ENCODE measurements around the gene GCNA.
"Not testable (repeated sequence)": the region's sequence is repeated elsewhere in the genome, so short reads cannot be mapped to it uniquely, and the experiment has no call there.

Gene GCNA

GRCh38 chrX:71546879-71547278, 31.4 kb upstream of the GCNA start:
- no peak overlapping the region for H3K4me3 ChIP-seq
- peaks cover 59 to 100% (median 74%) of the 10 kb centered on the region in 11 experiments for H3K36me3 ChIP-seq
- H3K27me3 ChIP-seq: peaks cover 43 to 96% (median 78%) of the 10 kb centered on the region in 11 experiments
- no peaks in the 10 kb centered on the region for H3K9me3 ChIP-seq (replicated peaks in 1 of 11)
- no peak overlapping the region for H3K4me2 ChIP-seq
- H3K9ac ChIP-seq: no peak overlapping the region
- H3K27ac ChIP-seq: no peak overlapping the region
- H4K20me1 ChIP-seq: peaks cover 63 to 100% (median 96%) of the 10 kb centered on the region in 11 experiments
- peaks cover 1 to 44% (median 10%) of the 10 kb centered on the region in 10 experiments; a peak in 17 of 20 replicates for H3K4me1 ChIP-seq
- peak in 3 of 11 experiments; percentile 40 to 71 (median 53); a peak in 5 of 22 replicates for TF ChIP-seq Cebpa-rat (IDR thresholded peaks at IDR 0.05)

DNA sequence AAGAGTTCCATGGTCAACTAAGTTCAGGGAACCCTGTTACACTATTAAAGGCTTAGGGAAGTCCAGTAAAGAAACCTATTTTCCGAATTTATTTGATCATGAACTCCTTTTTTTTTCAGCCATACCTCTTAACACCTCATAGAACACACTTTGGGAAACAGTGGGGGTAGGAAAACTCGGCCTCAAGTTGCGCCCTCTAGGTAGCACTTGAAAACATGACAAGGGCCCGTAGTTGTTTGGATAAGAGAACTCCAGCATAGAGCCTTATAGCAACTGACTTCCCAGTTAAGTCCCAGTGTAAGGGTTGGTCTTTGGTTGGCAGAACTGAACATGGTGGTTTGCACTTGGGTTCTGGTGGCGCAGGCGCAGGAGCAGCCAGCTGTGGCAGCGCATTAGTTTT, 30.9 kb upstream of the GCNA start:
- Histone ChIP-seq H3K36me3 (peaks cover 61 to 100% (median 78%) of the 10 kb centered on the region in 11 experiments), H3K4me1 (peaks cover 0 to 40% (median 5%) of the 10 kb centered on the region in 10 experiments; a peak in 14 of 20 replicates), H3K27ac (no peak overlapping the region), H3K4me3 (no peak overlapping the region), H3K9ac (no peak overlapping the region), H4K20me1 (peaks cover 63 to 100% (median 96%) of the 10 kb centered on the region in 11 experiments), H3K4me2 (no peak overlapping the region), H3K27me3 (peaks cover 43 to 96% (median 80%) of the 10 kb centered on the region in 11 experiments), H3K9me3 (replicated peaks in 1 of 11) (no peaks in the 10 kb centered on the region)
- no peak for TF ChIP-seq Cebpa-rat (IDR thresholded peaks at IDR 0.05)

- H3K27me3 ChIP-seq: peaks cover 54 to 97% (median 79%) of the 10 kb centered on the region in 11 experiments
- no peak for TF ChIP-seq Cebpa-rat (IDR thresholded peaks at IDR 0.05)
- no peak overlapping the region for H3K9ac ChIP-seq
- peaks cover 44 to 99% (median 91%) of the 10 kb centered on the region in 11 experiments; a peak in 21 of 22 replicates for H4K20me1 ChIP-seq
- no peak overlapping the region for H3K27ac ChIP-seq
- H3K4me2 ChIP-seq: no peak overlapping the region; a peak in 1 of 22 replicates
- H3K9me3 ChIP-seq (replicated peaks in 1 of 11): no peaks in the 10 kb centered on the region
- H3K4me1 ChIP-seq: peaks cover 0 to 16% (median 0%) of the 10 kb centered on the region in 10 experiments; a peak in 4 of 20 replicates
- peaks cover 59 to 100% (median 84%) of the 10 kb centered on the region in 11 experiments for H3K36me3 ChIP-seq
- H3K4me3 ChIP-seq: no peak overlapping the region
These were observed 28.3 kb upstream of the GCNA start for GRCh38 chrX:71549986-71550385.

GRCh38 chrX:71550578-71550977, 27.7 kb upstream of the GCNA start:
- peaks cover 50 to 95% (median 77%) of the 10 kb centered on the region in 11 experiments for H3K27me3 ChIP-seq
- H3K4me1 ChIP-seq: peaks cover 0 to 14% (median 0%) of the 10 kb centered on the region in 10 experiments; a peak in 4 of 20 replicates
- no peak overlapping the region for H3K4me2 ChIP-seq
- peaks cover 43 to 99% (median 89%) of the 10 kb centered on the region in 11 experiments; a peak in 21 of 22 replicates for H4K20me1 ChIP-seq
- no peak overlapping the region for H3K4me3 ChIP-seq
- no peak overlapping the region for H3K27ac ChIP-seq
- TF ChIP-seq Cebpa-rat (IDR thresholded peaks at IDR 0.05): no peak
- no peak overlapping the region for H3K9ac ChIP-seq
- H3K9me3 ChIP-seq (replicated peaks in 1 of 11): no peaks in the 10 kb centered on the region
- H3K36me3 ChIP-seq: peaks cover 57 to 100% (median 84%) of the 10 kb centered on the region in 11 experiments

- Histone ChIP-seq H3K4me1 (no peaks in the 10 kb centered on the region), H3K27me3 (peaks cover 60 to 98% (median 87%) of the 10 kb centered on the region in 11 experiments), H4K20me1 (peaks cover 33 to 95% (median 78%) of the 10 kb centered on the region in 11 experiments; a peak in 20 of 22 replicates), H3K36me3 (peaks cover 68 to 100% (median 88%) of the 10 kb centered on the region in 11 experiments), H3K4me2 (no peak overlapping the region), H3K27ac (no peak overlapping the region), H3K4me3 (no peak overlapping the region), H3K9ac (no peak overlapping the region), H3K9me3 (replicated peaks in 1 of 11) (no peaks in the 10 kb centered on the region)
- TF ChIP-seq Cebpa-rat (IDR thresholded peaks at IDR 0.05): no peak
These were observed 22.2 kb upstream of the GCNA start for GRCh38 chrX:71556036-71556435.

DNA sequence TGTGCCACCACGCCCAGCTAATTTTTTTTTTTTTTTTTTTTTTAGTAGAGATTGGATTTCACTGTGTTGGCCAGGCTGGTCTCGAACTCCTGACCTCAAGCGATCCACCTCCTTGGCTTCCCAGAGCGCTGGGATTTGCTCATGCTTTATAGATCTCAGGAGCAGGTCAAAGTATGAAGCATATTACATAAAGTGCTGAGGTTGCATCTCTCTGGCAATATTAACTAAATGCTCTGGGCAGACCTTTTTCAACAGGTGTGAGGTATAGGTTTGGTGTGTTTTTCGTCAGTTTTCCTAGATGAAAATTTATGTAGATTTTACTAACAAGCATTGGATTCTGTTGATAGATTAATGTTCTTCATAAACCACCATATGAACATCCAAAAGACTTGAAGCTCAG, 19.3 kb upstream of the GCNA start:
- H3K9ac ChIP-seq: no peak overlapping the region
- peaks cover 29 to 98% (median 78%) of the 10 kb centered on the region in 11 experiments; a peak in 20 of 22 replicates for H4K20me1 ChIP-seq
- no peak overlapping the region for H3K4me2 ChIP-seq
- peaks cover 81 to 100% (median 94%) of the 10 kb centered on the region in 11 experiments for H3K36me3 ChIP-seq
- no peaks in the 10 kb centered on the region for H3K4me1 ChIP-seq
- TF ChIP-seq Cebpa-rat (IDR thresholded peaks at IDR 0.05): no peak
- no peak overlapping the region for H3K4me3 ChIP-seq
- no peaks in the 10 kb centered on the region for H3K9me3 ChIP-seq (replicated peaks in 1 of 11)
- no peak overlapping the region for H3K27ac ChIP-seq
- H3K27me3 ChIP-seq: peaks cover 66 to 99% (median 92%) of the 10 kb centered on the region in 11 experiments

- H3K4me3 ChIP-seq, H3K4me2 ChIP-seq: not testable (repeated sequence)
- peaks cover 66 to 99% (median 93%) of the 10 kb centered on the region in 11 experiments for H3K27me3 ChIP-seq
These were observed 18.5 kb upstream of the GCNA start for GRCh38 chrX:71559773-71560172.

DNA sequence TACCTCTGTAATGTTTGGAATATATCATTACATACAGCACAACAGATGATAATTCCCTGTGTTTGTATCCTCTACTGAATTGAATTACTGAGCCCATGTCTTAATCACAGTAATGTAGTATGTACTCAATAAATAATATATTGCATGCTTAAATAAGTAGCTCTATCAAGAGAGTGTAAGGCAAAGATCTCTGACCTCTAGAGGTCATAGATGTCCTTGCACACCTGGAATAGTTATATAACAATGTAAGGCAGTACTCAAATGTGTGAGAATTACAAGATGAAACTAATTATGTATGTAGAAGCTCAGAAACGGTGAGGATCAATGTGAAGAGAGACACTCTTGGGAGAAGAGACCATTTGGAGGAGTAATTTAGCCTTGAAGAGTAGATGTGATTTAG, 14.3 kb upstream of the GCNA start:
- no peak for TF ChIP-seq Cebpa-rat (IDR thresholded peaks at IDR 0.05)
- H3K36me3 ChIP-seq: peaks cover 93 to 100% (median 98%) of the 10 kb centered on the region in 11 experiments
- H3K9ac ChIP-seq: no peak overlapping the region
- no peaks in the 10 kb centered on the region for H3K4me1 ChIP-seq
- H3K27me3 ChIP-seq: peaks cover 72 to 100% (median 95%) of the 10 kb centered on the region in 11 experiments
- peaks cover 34 to 96% (median 74%) of the 10 kb centered on the region in 11 experiments; a peak in 18 of 22 replicates for H4K20me1 ChIP-seq
- no peak overlapping the region for H3K27ac ChIP-seq
- no peaks in the 10 kb centered on the region for H3K9me3 ChIP-seq (replicated peaks in 1 of 11)
- no peak overlapping the region for H3K4me3 ChIP-seq
- H3K4me2 ChIP-seq: no peak overlapping the region

More at GRCh38 chrX:71559773-71560172, 18.5 kb upstream of the GCNA start:
- not testable (repeated sequence) for H3K9ac ChIP-seq; H3K9me3 ChIP-seq (replicated peaks in 1 of 11); H3K4me1 ChIP-seq; H3K27ac ChIP-seq
- H3K36me3 ChIP-seq: peaks cover 89 to 100% (median 96%) of the 10 kb centered on the region in 11 experiments
- peaks cover 30 to 97% (median 81%) of the 10 kb centered on the region in 11 experiments; a peak in 20 of 22 replicates for H4K20me1 ChIP-seq

GRCh38 chrX:71565474-71566041, 12.7 kb upstream of the GCNA start:
- no peak overlapping the region for H3K4me2 ChIP-seq
- no peak overlapping the region for H3K4me3 ChIP-seq
- H3K27me3 ChIP-seq: peaks cover 72 to 98% (median 89%) of the 10 kb centered on the region in 11 experiments
- no peak for TF ChIP-seq Cebpa-rat (IDR thresholded peaks at IDR 0.05)
- no peak overlapping the region for H3K27ac ChIP-seq
- no peaks in the 10 kb centered on the region for H3K4me1 ChIP-seq
- no peaks in the 10 kb centered on the region for H3K9me3 ChIP-seq (replicated peaks in 1 of 11)
- peaks cover 90 to 100% (median 94%) of the 10 kb centered on the region in 11 experiments for H3K36me3 ChIP-seq
- peaks cover 30 to 93% (median 72%) of the 10 kb centered on the region in 11 experiments; a peak in 18 of 22 replicates for H4K20me1 ChIP-seq
- no peak overlapping the region for H3K9ac ChIP-seq

GRCh38 chrX:71571390-71571789, 6.8 kb upstream of the GCNA start:
- not testable (repeated sequence) for H3K9ac ChIP-seq; H3K27ac ChIP-seq; H3K4me2 ChIP-seq; H3K4me3 ChIP-seq; H3K4me1 ChIP-seq; H3K9me3 ChIP-seq (replicated peaks in 1 of 11)
- peaks cover 82 to 100% (median 93%) of the 10 kb centered on the region in 11 experiments for H3K36me3 ChIP-seq
- H3K27me3 ChIP-seq: peaks cover 73 to 96% (median 88%) of the 10 kb centered on the region in 11 experiments
- peaks cover 18 to 94% (median 47%) of the 10 kb centered on the region in 11 experiments; a peak in 17 of 22 replicates for H4K20me1 ChIP-seq
